ENCODE results near the gene CRIP1.

Gene CRIP1

GRCh38 chr14:105519946-105520698 is 33.4 kb downstream of the CRIP1 start:
- peak; percentile 37 for DNase-seq

DNA sequence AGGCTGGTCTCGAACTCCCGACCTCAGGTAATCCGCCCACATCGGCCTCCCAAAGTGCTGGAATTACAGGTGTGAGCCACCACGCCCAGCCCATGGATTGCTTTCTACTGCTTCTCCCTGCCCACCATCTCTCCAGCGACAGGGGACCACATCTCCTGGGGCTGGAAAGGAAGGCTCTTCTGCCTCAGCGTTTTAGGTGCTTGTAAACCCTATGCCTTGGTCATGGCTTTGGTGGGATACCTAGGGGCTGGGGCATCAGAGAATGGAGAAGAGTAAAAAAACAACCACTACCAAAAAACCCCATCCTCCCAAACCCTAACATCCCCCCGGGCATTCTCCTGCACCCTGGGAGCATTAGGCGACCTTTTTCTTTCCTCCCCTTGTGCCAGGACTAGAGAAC is 38.6 kb downstream of the CRIP1 start:
- no peak for DNase-seq

- no peak for DNase-seq
Measured at GRCh38 chr14:105525861-105526775, 39.4 kb downstream of the CRIP1 start, which contains the start of gene TMEM121. TSS of gene TMEM121 (plus strand) at chr14:105526583. CDS start at chr14:105528835, 2,252 bp downstream.

DNA sequence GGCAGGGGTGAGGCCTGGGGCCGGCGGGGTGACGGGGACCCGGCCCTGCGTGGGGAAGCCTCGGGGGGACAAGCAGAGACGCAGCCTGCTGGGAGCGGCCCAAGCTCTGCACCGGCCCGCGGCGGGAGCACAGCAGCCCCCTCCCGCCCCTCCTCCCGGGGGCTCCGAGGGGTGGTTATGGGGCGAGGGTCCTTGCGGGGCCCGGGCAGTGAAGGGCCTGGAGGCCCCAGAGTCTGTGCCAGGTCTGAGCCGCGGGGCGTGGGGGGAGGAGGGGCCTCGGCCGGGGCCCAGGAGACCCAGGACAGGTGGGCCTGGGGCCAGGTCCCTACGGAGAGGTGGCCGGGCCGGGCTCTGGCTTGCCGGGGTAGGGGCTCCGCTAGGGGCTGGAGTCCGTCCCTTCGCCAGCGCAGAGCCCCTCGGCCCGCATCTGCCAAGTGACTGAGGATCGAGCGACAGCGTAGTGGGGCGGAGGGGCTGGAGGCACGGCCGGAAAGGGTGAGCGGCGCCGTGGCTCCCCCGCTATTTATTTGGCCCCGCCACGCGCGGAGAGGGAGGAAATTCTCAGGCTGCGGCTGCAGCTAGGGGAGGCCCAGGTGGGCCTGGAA is 40.2 kb downstream of the CRIP1 start:
- no peak for DNase-seq

GRCh38 chr14:105527381-105527825 is 40.7 kb downstream of the CRIP1 start:
- no peak for DNase-seq

GRCh38 chr14:105527826-105528585 is 41.3 kb downstream of the CRIP1 start:
- DNase-seq, result peak; percentile 48

- no peak for DNase-seq
Measured at GRCh38 chr14:105528586-105529318, 42.1 kb downstream of the CRIP1 start.

- DNase-seq, result no peak
Measured at GRCh38 chr14:105529319-105529568, 42.6 kb downstream of the CRIP1 start.

DNA sequence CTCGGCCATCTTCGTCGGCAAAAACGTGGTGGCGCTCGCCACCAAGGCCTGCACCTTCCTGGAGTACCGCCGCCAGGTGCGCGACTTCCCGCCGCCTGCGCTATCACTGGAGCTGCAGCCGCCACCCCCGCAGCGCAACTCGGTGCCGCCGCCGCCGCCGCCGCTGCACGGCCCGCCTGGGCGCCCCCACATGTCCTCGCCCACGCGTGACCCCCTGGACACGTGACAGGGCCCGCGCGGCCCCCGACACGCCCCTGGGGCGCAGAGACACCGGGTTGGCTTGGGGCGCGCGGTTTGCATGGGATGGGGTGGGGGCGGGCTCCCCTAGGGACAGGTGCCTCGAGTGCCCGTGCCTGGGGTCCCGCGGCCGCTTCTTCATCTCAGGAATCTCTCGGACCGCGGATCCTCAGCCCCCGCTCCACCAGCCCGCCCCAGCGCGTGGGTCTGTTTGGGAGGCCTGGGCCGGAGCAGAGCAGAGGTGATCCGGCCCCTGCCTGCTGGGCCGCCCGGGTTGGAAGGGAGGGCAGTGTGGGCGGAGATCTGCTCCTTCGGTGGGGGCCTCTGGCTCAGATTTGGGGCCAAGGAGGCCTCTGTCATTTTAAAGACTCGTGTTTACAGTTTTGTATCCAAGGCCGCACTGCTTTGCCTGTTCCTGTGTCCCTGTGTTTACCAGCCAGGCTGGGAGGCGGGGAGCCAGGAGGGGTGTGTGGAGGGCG is 43.0 kb downstream of the CRIP1 start:
- DNase-seq, result no peak

DNA sequence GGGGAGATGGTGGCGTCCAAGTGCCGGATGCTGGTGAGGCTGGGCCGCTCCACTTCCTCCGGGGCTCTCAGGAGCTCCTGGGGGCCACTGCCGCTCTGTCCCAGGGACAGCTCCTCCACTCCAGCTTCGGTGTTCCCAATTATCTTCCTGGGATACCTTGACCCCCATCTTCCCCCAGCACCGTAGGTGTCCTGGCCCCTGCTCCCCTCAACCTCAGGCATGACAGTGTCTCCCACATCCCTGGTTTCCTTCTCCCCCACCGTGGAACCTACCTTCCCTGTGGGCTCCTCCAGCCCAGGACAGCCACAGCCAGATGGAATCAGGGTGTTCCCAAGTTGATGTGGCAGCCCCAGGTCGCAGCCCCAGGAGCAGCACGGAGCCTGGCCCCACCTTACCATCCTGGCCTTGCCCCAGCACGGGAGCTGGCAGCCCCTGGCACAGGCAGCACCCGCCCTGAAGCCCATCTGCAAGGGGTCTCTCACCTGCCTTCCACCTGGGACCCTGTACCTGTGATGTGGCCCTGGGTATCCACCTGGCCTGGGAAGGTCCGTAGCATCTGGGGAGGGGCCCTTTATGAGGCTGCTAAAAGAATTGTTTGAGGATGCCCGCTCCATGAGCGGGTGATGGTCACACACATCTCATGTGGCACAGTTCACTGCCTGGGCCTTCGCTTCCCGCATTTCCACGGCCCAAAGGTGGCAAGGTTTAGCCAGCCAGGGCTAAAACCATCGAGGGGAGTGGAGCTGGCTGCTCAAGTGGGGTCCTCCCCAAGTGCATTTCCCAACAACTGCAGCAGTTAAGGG is 43.8 kb downstream of the CRIP1 start:
- no peak for DNase-seq

DNA sequence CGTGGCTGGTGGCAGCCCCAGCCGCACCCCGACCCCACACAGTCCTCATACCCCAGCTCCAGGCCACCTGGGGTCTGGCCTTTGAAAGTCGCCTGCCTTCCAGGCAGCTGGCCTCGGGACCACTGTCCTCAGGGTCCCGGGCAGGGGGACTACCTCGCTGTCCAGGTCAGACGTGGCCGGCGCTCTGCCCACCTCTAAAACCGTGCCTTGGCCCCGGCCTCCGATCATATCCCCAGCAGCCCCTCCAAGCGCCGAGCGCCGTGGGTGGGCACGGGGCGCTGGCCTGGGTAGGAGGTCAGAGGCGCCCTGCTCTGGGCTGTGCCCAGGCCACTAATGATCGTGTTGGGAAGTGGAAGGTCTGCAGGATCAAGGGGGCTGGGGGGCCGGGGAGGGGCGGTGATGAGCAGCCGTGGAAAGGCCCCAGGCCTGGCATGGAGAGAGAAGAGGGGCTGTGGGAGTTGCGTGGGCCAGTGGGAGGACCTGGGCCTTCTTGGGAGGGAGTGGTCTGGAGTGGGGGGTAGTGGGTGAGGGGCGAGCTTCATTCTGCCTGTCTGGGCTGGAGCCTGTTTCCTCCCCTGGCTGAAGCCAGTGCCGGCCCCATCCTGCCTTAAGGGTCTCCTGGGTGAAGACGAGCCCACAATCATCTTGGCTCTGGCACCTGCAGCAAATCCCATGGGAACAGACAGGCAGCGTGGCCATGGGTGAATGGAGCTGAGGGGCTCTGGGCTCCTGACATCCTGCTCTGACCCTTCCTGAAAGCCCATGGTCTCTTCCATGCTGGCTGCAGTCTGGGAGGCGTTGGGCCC is 44.6 kb downstream of the CRIP1 start:
- no peak for DNase-seq

DNA sequence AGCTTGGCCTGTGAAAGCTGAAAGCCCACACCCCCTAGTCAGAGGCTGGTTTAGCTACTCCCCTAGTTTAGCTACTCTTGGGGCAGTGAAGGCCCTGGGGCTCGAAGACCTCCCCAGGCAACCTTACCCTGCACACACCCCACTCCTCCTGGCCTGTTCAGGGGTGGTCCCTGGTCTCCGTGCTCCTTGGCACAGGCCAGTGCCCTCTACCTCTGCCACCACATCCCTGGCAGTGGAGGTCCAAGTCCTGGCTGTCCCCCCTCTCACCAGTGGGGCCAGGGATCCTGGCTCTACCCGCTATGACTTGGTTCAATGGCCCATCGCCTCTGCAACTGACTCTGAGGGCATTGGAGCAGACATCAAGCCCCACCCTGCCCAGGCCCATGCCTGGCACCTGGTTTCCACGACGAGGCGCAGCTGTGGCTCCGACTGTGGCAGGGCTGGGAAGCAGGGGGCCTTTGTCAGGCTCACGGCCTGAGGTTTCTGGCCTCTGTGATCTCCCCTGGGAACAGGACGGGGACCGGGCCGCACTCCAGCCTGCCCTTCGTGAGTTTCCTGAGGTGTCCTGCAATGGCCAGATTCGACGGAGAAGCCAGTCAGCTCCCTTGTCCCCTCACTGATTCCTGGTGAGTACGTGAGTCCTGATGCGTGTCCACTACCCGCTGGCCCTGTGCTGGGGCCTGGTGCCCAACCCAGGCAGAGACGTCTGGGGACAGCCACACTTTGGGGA is 45.4 kb downstream of the CRIP1 start:
- DNase-seq, result no peak

- no peak for DNase-seq
Measured at GRCh38 chr14:105532735-105533141, 46.1 kb downstream of the CRIP1 start.

DNA sequence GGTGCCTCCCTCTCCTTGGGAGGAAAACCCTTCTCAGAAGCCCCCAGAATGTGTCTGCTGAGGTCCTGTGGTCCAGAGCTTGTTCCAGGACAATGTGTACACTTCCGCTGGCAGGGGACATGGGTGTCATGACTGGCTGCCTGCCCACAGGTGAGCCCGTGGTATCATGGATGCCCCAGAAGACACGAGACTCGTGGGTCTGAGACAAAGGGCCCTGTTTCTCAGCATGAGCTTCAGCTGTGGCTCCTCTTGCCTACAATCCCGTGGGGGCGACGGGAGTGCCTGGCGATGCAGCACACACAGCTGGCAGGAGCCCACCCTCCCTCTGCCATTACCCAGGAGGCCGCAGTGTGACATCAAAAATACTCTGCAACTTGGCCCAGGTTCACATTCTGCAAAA is 46.7 kb downstream of the CRIP1 start:
- no peak for DNase-seq

GRCh38 chr14:105533811-105534498 is 47.3 kb downstream of the CRIP1 start:
- no peak for DNase-seq

DNA sequence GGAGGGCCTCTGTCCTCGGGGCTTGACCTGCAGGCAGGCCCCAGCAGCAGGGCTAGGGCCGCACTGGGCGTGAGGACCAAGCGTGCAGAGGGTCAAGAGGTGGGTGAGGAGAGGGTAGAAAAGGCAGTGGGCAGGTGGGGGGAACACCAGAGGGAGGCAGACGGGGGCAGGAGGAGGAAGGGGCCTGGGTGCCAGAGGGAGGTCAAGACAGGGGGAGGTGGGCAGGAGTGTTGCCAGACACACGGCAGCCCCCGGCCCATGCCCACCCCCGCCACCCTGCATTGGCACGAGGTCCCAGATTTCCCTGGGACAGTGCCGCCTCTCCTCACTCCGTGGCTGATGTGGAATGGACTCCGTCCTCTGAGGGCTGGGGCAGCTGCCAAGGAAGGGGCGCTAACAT is 47.9 kb downstream of the CRIP1 start:
- DNase-seq, result no peak

DNA sequence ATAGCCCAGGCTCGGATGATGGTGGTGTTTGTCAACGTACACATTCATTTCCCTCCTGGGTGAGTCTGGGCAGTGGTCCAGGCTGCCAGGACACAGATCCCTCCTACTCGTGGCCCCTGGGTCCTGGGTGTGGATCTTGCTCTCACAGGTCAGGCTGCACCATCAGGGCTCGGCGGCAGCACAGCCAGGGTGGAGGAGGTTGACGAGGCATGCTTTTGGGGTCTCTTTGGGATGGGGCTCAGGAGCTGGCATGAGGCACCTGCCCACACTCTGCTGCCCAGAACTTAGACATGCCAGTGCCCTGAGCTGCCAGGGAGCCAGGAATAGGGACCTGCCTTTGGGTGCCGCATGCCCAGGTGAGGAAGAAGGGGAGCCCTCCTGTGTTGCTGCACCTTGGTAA is 49.4 kb downstream of the CRIP1 start:
- no peak for DNase-seq
